ENCODE results near the gene MARCHF9. TPM values are rescaled to one million over a fixed set of nuclear protein-coding genes. Genes with fewer than 3 reads are reported as not detected.

MARCHF9 gene
- total RNA-seq, 1 donor from 2014 or later, result 6.3 TPM

DNA sequence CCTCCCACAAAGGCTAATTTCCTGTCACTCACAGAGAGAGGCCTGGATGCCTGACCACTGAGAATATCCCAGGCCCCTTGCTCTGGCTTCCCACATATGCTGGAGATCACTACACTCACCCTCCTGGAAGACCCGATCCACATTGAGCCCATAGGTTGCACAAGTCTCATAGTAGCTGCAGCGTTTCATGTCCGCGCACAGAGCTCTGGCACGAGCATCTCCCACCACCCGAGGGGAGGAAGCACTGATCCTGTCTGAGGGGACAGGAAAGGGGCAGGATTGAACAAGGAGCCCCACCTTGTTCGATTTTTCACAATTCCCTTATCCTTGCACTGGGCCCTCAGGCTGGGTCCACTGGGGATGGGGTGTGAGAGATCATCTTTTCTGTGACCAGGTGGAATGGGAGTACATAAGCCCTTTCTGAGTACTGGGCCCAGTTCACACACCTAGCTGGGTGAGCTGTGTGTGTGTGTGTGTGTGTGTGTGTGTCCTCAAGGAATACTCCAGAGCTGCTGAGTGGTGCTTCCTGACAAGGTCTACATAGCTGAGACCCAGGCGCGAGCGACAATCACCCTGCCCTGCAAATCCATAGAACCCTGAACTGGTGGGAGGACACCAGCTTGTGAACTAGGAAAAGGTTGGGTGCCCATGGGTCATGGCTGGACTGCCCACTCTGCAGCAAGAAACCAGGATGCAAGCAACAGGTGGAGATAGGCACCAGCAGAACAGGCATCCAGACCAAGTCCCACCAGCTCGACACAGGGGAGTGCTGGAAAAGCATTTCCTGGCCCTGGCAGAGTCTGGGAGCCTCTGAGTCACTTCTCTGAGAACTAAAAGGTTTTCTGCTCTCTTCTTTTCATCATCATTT lies 21.9 kb upstream of the MARCHF9 start:
- no peak for FAIRE-seq
- Histone ChIP-seq H3K4me3 (ENCODE audit: low read depth, low read length) (no peak overlapping the region), H3K27me3 (ENCODE audit: control insufficient read depth, insufficient read depth, low read length) (peaks cover 29% of the 10 kb centered on the region), H3K36me3 (ENCODE audit: control insufficient read depth, insufficient read depth, low read length) (no peaks in the 10 kb centered on the region)
- no peak for DNase-seq (ENCODE audit: low read depth)
- TF ChIP-seq, protein P1, sequence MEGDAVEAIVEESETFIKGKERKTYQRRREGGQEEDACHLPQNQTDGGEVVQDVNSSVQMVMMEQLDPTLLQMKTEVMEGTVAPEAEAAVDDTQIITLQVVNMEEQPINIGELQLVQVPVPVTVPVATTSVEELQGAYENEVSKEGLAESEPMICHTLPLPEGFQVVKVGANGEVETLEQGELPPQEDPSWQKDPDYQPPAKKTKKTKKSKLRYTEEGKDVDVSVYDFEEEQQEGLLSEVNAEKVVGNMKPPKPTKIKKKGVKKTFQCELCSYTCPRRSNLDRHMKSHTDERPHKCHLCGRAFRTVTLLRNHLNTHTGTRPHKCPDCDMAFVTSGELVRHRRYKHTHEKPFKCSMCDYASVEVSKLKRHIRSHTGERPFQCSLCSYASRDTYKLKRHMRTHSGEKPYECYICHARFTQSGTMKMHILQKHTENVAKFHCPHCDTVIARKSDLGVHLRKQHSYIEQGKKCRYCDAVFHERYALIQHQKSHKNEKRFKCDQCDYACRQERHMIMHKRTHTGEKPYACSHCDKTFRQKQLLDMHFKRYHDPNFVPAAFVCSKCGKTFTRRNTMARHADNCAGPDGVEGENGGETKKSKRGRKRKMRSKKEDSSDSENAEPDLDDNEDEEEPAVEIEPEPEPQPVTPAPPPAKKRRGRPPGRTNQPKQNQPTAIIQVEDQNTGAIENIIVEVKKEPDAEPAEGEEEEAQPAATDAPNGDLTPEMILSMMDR (IDR thresholded peaks at IDR 0.05; ENCODE audit: insufficient read depth, low read length, severe bottlenecking), result no peak

DNA sequence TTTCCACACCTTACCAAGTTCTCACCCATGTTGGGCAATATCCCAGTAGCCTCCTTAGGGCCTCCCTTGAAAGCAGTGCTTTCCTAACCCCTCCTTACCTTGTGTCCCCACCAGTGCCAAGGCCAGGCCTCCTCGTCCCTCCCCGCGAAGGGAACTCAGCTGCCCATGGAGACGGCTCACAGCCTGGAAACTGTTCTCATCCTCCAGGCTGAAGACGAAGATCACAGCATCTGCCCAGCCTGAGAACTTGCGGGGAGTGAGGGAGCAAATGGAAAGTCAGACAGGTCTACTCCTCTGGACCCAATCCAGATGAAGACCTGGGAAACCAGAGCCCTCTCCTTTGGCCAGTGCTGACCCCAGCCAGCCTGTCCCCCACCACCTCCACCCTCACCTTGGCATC lies 21.0 kb upstream of the MARCHF9 start:
- peaks cover 36% of the 10 kb centered on the region for H3K27me3 ChIP-seq (ENCODE audit: control insufficient read depth, insufficient read depth, low read length)
- FAIRE-seq (no peak), DNase-seq (ENCODE audit: low read depth) (no peak)

DNA sequence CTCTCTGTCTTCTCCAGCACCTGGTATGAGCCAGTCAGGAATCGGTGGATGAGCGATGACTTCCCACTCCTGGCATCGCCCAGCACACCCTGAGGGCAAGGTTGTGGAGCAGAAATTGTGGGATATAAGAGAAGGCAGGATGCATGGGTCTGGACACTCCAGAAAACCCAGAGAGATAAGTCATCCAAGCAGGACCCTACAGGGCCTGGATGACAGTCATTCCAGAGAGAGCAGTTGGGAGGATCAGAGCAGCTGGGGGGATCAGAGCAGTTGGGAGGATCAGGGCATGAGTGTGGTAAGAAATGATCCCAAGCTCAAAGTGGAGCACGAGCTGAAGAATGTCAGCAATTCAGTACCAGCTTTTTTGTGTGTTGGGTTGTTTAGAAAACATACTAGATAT lies 20.3 kb upstream of the MARCHF9 start:
- DNase-seq (ENCODE audit: low read depth), result no peak
- no peak for FAIRE-seq
- H3K36me3 ChIP-seq (ENCODE audit: control insufficient read depth, insufficient read depth, low read length), result no peaks in the 10 kb centered on the region
- TF ChIP-seq, protein P1 (IDR thresholded peaks at IDR 0.05; ENCODE audit: insufficient read depth, low read length, severe bottlenecking), result no peak
- H3K4me3 ChIP-seq (ENCODE audit: low read depth, low read length), result no peak overlapping the region
- H3K27me3 ChIP-seq (ENCODE audit: control insufficient read depth, insufficient read depth, low read length), result peaks cover 40% of the 10 kb centered on the region

More for the DNA sequence above, 21.0 kb upstream of the MARCHF9 start:
- H3K4me3 ChIP-seq (ENCODE audit: low read depth, low read length), result no peak overlapping the region
- H3K36me3 ChIP-seq (ENCODE audit: control insufficient read depth, insufficient read depth, low read length), result no peaks in the 10 kb centered on the region
- TF ChIP-seq, protein P1 (IDR thresholded peaks at IDR 0.05; ENCODE audit: insufficient read depth, low read length, severe bottlenecking), result no peak

DNA sequence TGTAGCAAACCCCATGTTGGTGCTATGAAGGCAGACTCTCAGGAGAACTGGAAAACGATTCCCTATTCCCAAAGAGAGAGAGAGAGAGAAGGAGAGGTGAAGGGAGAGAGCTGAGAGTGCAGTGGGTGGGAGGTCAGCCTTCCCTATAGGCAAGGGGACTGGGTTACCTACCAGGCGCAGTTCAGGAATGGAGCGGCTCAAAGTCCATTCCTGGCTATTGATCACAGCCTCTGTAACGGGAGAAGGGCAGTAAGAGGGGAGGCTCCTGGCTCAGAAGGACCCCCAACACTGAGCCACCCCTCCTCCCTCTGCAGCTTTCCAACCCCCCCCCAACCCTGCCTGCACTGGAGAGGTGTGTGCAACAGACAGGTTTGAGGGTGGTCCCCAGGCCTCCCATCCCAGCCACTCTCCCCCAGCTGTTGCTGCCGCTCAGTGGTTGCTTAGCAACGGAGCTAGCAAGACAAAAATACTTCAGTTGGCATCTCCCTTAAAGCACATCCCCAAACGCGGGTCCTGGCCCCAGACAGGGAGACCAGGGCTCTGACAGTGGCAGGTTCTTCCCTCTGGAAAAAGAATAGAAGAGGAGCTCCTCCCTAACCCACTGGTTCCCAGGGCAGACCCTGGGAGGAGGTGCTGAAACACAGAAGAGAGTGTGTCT lies 19.6 kb upstream of the MARCHF9 start:
- Histone ChIP-seq H3K36me3 (ENCODE audit: control insufficient read depth, insufficient read depth, low read length) (no peaks in the 10 kb centered on the region), H3K4me3 (ENCODE audit: low read depth, low read length) (no peak overlapping the region), H3K27me3 (ENCODE audit: control insufficient read depth, insufficient read depth, low read length) (peaks cover 46% of the 10 kb centered on the region)
- FAIRE-seq (no peak), DNase-seq (ENCODE audit: low read depth) (no peak)
- TF ChIP-seq, protein P1 (IDR thresholded peaks at IDR 0.05; ENCODE audit: insufficient read depth, low read length, severe bottlenecking), result no peak

DNA sequence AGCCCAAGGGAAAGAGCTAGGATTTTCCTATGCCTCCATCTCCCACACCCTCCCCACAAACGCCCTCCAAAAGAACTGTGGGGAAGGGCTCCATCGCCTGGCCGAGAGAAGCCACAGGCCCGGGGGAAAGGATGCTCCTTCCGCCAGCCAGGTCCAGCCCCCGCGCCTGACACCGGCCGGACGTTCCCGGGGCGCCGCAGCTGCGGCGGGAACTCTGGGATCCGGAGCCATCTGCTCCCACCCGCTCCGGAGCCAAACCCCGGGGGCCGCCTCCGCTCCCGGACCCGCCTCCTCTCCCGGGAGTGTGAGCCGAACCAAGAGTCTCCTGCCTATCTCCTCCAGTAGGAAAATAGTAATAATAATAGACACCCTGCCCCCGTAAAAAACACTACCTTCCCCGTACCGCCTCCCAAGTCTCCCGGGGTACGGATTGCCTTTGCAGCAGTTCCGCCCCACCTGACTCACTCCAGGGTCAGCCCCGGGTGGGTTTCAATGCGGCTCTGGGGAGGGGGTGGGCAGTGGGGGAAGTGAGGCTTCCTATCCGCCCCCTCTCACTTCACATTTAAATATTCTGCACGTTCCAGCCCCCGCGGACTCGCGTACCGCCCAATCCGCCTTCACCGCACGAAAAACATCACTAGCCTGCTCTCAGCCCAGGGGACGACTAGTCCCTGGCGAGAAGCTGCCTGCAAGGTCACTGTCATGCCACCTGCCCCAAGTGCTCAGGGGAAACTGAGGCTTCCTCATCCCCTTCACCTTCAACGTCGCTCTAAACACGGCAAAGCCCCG lies 18.8 kb upstream of the MARCHF9 start:
- Histone ChIP-seq H3K4me3 (ENCODE audit: low read depth, low read length) (no peak overlapping the region), H3K36me3 (ENCODE audit: control insufficient read depth, insufficient read depth, low read length) (no peaks in the 10 kb centered on the region), H3K27me3 (ENCODE audit: control insufficient read depth, insufficient read depth, low read length) (peaks cover 45% of the 10 kb centered on the region)
- FAIRE-seq (no peak), DNase-seq (ENCODE audit: low read depth) (no peak)
- TF ChIP-seq, protein P1 (IDR thresholded peaks at IDR 0.05; ENCODE audit: insufficient read depth, low read length, severe bottlenecking), result peak; percentile 21
